ENCODE measurements around the gene VWA8. TPM values are rescaled to one million over a fixed set of nuclear protein-coding genes. Genes with fewer than 3 reads are reported as not detected.

Gene VWA8
- total RNA-seq, 4 donors from 2014 or later, result 19.5 to 26.2 (median 21.6) TPM

DNA sequence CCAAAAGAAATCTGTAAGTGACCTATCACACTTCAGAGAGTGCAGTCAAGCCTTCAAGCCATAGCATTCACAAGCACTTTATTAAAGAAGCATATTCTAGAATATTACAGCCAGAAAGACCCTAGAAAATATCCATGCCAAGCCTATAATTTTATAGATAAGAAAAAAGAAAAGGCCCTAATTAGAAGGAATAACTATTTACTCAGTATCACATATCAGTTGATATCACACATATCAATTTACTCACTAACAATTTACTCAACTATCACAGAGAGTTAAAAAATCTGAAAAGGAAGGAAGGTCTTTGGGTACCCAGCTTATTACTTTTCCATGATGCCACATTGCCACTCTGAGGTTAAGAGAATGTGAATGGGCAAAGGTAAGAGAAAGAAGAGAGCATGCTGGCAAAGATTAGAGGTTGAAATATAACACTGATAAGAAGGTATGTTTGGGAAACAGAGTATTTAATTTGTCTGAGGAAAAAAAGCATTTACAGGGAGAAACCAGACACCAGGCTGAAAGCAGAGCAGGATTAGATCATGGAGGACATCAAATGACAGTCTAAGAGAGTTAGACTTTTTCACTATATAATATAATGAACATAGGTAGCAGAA is 186.2 kb downstream of the VWA8 start:
- no peak for DNase-seq (ENCODE audit: extremely low spot score)
- no peaks in the 10 kb centered on the region for H3K4me1 ChIP-seq
- H3K9me3 ChIP-seq, result no peaks in the 10 kb centered on the region
- no peak overlapping the region for H3K27ac ChIP-seq (replicated peaks in 1 of 4)
- intact Hi-C loops (cut with DNase I), result loop anchor here (10.0 kb wide), 1 partner anchor 90 kb away; no protein-coding TSS in a partner anchor
- no peak for TF ChIP-seq POLR2AphosphoS5 (IDR thresholded peaks at IDR 0.05)
- TF ChIP-seq EP300 (IDR thresholded peaks at IDR 0.05), result no peak
- TF ChIP-seq, protein P1, sequence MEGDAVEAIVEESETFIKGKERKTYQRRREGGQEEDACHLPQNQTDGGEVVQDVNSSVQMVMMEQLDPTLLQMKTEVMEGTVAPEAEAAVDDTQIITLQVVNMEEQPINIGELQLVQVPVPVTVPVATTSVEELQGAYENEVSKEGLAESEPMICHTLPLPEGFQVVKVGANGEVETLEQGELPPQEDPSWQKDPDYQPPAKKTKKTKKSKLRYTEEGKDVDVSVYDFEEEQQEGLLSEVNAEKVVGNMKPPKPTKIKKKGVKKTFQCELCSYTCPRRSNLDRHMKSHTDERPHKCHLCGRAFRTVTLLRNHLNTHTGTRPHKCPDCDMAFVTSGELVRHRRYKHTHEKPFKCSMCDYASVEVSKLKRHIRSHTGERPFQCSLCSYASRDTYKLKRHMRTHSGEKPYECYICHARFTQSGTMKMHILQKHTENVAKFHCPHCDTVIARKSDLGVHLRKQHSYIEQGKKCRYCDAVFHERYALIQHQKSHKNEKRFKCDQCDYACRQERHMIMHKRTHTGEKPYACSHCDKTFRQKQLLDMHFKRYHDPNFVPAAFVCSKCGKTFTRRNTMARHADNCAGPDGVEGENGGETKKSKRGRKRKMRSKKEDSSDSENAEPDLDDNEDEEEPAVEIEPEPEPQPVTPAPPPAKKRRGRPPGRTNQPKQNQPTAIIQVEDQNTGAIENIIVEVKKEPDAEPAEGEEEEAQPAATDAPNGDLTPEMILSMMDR (IDR thresholded peaks at IDR 0.05), result no peak
- H3K4me3 ChIP-seq, result no peak overlapping the region
- H3K27me3 ChIP-seq, result no peaks in the 10 kb centered on the region
- peaks cover 0 to 19% (median 2%) of the 10 kb centered on the region in 4 donors for H3K36me3 ChIP-seq

DNA sequence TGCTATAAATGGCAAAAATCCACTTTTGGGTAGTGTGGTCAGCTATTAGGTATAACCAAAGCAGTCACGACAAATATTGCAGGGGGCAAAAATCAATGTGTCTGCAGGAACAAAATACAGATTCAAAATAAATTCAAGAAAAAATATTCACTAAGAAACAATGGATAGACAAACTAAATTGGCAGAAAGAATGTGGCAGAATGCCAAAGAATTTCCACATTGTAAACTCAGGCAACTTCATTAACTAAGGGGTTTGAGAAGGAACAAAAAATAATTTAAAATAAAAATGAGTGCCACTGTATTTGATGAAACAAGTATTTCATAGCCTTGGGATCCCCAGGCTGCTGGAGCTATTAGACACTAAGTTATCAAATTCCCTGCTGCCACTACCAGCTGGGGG is 193.1 kb downstream of the VWA8 start:
- no peaks in the 10 kb centered on the region for H3K9me3 ChIP-seq
- H3K4me1 ChIP-seq, result peaks cover 8 to 11% (median 9%) of the 10 kb centered on the region in 4 donors
- DNase-seq (ENCODE audit: extremely low spot score), result no peak
- H3K27ac ChIP-seq (replicated peaks in 1 of 4), result no peak overlapping the region
- no peaks in the 10 kb centered on the region for H3K27me3 ChIP-seq
- 87% methylated on average over 1 of the region's 1 CpG for WGBS
- H3K36me3 ChIP-seq, result peaks cover 0 to 5% (median 0%) of the 10 kb centered on the region in 4 donors
- intact Hi-C loops (cut with DNase I), result loop anchor here (5.0 kb wide), 1 partner anchor 54 kb away; no protein-coding TSS in a partner anchor
- TF ChIP-seq EP300 (IDR thresholded peaks at IDR 0.05) (no peak), POLR2AphosphoS5 (IDR thresholded peaks at IDR 0.05) (no peak)
- no peak overlapping the region for H3K4me3 ChIP-seq

DNA sequence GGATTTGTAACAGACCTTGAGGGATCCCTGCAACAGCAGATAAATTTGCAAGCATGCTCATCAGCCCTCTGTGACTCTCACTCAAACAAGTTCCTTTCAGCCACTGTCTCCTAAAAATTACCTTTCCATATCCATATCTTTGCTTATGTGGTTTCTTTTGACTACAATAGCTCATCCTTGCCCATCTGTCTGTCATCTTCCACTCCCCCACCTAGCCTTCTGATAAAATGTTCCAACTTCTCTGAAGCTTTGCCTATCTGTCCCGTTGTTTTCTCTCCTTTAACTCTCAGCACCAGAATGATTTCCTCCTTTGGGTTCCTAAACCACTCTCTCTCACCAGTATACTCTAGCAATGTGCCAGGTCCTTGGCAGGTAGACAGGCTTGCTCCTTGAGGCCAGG is 194.5 kb downstream of the VWA8 start:
- no peaks in the 10 kb centered on the region for H3K36me3 ChIP-seq
- no peak overlapping the region for H3K4me3 ChIP-seq
- 96% methylated on average over 1 of the region's 1 CpG for WGBS
- no peak overlapping the region for H3K27ac ChIP-seq (replicated peaks in 1 of 4)
- no peak for DNase-seq (ENCODE audit: extremely low spot score)
- peaks cover 8 to 11% (median 9%) of the 10 kb centered on the region in 4 donors for H3K4me1 ChIP-seq
- intact Hi-C loops (cut with DNase I), result loop anchor here (5.0 kb wide), 1 partner anchor 56 kb away; no protein-coding TSS in a partner anchor
- no peaks in the 10 kb centered on the region for H3K9me3 ChIP-seq
- no peak for TF ChIP-seq POLR2AphosphoS5 (IDR thresholded peaks at IDR 0.05)
- TF ChIP-seq, protein P1 (IDR thresholded peaks at IDR 0.05), result no peak
- H3K27me3 ChIP-seq, result no peaks in the 10 kb centered on the region

DNA sequence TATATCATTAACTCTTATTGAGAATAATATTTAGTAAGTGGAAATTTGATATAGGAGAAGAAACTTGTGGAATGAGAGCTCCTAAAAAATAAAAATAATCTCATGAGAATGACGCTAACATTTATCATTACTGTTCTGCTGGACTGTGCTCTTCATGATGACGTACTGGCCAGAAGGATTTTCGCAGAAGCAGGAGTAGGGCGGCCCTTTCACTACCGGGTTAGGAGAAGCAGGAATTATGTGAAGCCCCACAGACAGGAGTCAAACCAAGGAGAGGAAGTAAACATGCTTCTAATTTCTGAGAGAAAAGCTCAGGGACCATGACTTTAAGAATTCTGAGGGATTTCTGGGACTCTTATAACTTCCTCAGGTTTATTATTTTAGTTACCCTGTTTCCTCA is 195.1 kb downstream of the VWA8 start:
- TF ChIP-seq EP300 (IDR thresholded peaks at IDR 0.05) (no peak), POLR2AphosphoS5 (IDR thresholded peaks at IDR 0.05) (no peak), POLR2A (IDR thresholded peaks at IDR 0.05; ENCODE audit: low read depth) (no peak)
- TF ChIP-seq, protein P1 (IDR thresholded peaks at IDR 0.05), result no peak
- WGBS, result 86% methylated on average over 5 of the region's 5 CpGs
- H3K4me1 ChIP-seq, result peaks cover 8 to 11% (median 9%) of the 10 kb centered on the region in 4 donors
- H3K27me3 ChIP-seq, result no peaks in the 10 kb centered on the region
- no peak overlapping the region for H3K27ac ChIP-seq (replicated peaks in 1 of 4)
- intact Hi-C loops (cut with DNase I), result loop anchor here (5.0 kb wide), 1 partner anchor 56 kb away; no protein-coding TSS in a partner anchor
- no peak for DNase-seq (ENCODE audit: extremely low spot score)
- no peaks in the 10 kb centered on the region for H3K36me3 ChIP-seq
- no peak overlapping the region for H3K4me3 ChIP-seq
- H3K9me3 ChIP-seq, result no peaks in the 10 kb centered on the region

DNA sequence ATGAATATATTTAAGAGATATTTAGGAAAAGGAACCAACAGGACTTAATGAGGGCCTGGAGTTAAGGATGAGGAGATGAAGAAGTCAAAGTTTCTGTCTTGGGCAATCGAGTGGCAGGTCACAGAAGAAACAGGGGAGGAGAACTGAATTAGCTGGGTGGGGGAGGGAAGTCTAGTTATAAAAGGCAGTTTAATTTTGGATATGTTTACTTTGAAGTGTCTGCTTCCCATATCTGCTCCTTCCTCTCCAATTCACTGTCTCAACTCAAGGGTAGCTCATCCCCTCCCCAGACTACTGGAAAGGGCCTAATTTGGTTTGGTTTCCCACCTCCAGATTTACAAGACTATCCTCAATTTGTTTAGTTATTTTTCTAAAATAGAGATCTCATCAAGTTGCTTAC is 195.9 kb downstream of the VWA8 start:
- Histone ChIP-seq H3K27ac (replicated peaks in 1 of 4) (no peak overlapping the region), H3K36me3 (no peaks in the 10 kb centered on the region), H3K27me3 (no peaks in the 10 kb centered on the region), H3K9me3 (no peaks in the 10 kb centered on the region), H3K4me1 (peaks cover 8 to 11% (median 9%) of the 10 kb centered on the region in 4 donors), H3K4me3 (no peak overlapping the region)
- WGBS, result 74% methylated on average over 1 of the region's 1 CpG
- intact Hi-C loops (cut with DNase I), result loop anchor here (5.0 kb wide), 1 partner anchor 57 kb away; no protein-coding TSS in a partner anchor
- TF ChIP-seq POLR2A (IDR thresholded peaks at IDR 0.05; ENCODE audit: low read depth), result no peak
- TF ChIP-seq, protein P1 (IDR thresholded peaks at IDR 0.05), result no peak
- no peak for TF ChIP-seq EP300 (IDR thresholded peaks at IDR 0.05)
- no peak for TF ChIP-seq POLR2AphosphoS5 (IDR thresholded peaks at IDR 0.05)
- no peak for DNase-seq (ENCODE audit: extremely low spot score)
